HepG2 (cell line): ENCODE measurements around the gene FER1L5. TPM values are rescaled to one million over a fixed set of nuclear protein-coding genes. Genes with fewer than 3 reads are reported as not detected.

Experiments
- CENPT ChIP-seq: sonication (generic); formaldehyde crosslinking; IDR thresholded peaks from 2 replicates; pipeline ENCODE4 v1.8.0; 2022; ENCODE audit warnings: low read depth, mild to moderate bottlenecking, moderate library complexity, missing genetic modification reagents
- HOMEZ ChIP-seq: IDR thresholded peaks from 2 replicates; pipeline ENCODE4 v1.6.1; 2016; ENCODE audit warnings: low read depth
- KLF11 ChIP-seq: IDR thresholded peaks from 2 replicates; pipeline ENCODE4 v1.6.1; 2016; ENCODE audit warnings: missing compliant biosample characterization
- NCOA2 ChIP-seq: sonication (generic); formaldehyde crosslinking; IDR thresholded peaks from 2 replicates; pipeline ENCODE4 v1.8.0; 2022; ENCODE audit warnings: inconsistent platforms
- NR3C1 ChIP-seq: sonication (generic); formaldehyde crosslinking; IDR thresholded peaks from 2 replicates; pipeline ENCODE4 v1.4.0; 2020; ENCODE audit warnings: missing genetic modification reagents
- SETDB1 ChIP-seq: sonication (generic); formaldehyde crosslinking; IDR thresholded peaks from 2 replicates; pipeline ENCODE4 v1.5.1; 2020; ENCODE audit warnings: missing genetic modification reagents, mild to moderate bottlenecking, borderline replicate concordance
- ZNF235 ChIP-seq: sonication (generic); formaldehyde crosslinking; IDR thresholded peaks from 2 replicates; pipeline ENCODE4 v1.8.1; 2023; ENCODE audit warnings: mild to moderate bottlenecking, missing genetic modification reagents, borderline replicate concordance
- ZNF3 ChIP-seq: IDR thresholded peaks from 2 replicates; pipeline ENCODE4 v1.7.0; 2017; ENCODE audit warnings: inconsistent platforms
- ZNF343 ChIP-seq: sonication (generic); formaldehyde crosslinking; IDR thresholded peaks from 2 replicates; pipeline ENCODE4 v1.4.0; 2020; ENCODE audit warnings: mild to moderate bottlenecking, missing genetic modification reagents
- ZNF564 ChIP-seq: sonication (generic); formaldehyde crosslinking; IDR thresholded peaks from 2 replicates; pipeline ENCODE4 v1.8.1; 2023; ENCODE audit warnings: mild to moderate bottlenecking, missing genetic modification reagents
- ZNF609 ChIP-seq: sonication (generic); formaldehyde crosslinking; IDR thresholded peaks from 2 replicates; pipeline ENCODE4 v1.4.0; 2020; ENCODE audit warnings: mild to moderate bottlenecking, missing genetic modification reagents, borderline replicate concordance
- ZNF615 ChIP-seq: sonication (generic); formaldehyde crosslinking; IDR thresholded peaks from 2 replicates; pipeline ENCODE4 v1.5.0; 2020; ENCODE audit warnings: mild to moderate bottlenecking, missing genetic modification reagents, borderline replicate concordance
- ZNF775 ChIP-seq: sonication (generic); formaldehyde crosslinking; IDR thresholded peaks from 2 replicates; pipeline ENCODE4 v1.4.0; 2020; ENCODE audit warnings: missing genetic modification reagents, mild to moderate bottlenecking, moderate library complexity, borderline replicate concordance
- polyA plus RNA-seq, 8 experiments: library from polyadenylated mRNA; depleted of rRNA in 3 of 8; stranded (reverse) in 7 of 8; unstranded in 1 of 8; fragments of >200 nt; fragmentation: Illumina TruSeq in 4 of 8; extraction: Trizol in 4 of 8; gene quantifications; 2 replicates each; pipeline versions ENCODE4 v1.2.1 to v1.2.3, GENCODE V29; 2011 to 2016; ENCODE audit warnings: low read depth in 4 of 8, missing spikeins in 1 of 8, mixed read lengths in 1 of 8; ENCODE audit not compliant: insufficient read depth in 1 of 8
- total RNA-seq, 5 experiments: library from RNA; depleted of rRNA; stranded (reverse); fragments of >200 nt; fragmentation: Illumina TruSeq; extraction: Trizol; gene quantifications; 2 replicates each; pipeline ENCODE4 v1.2.3, GENCODE V29; 2016; ENCODE audit warnings: low read depth in 1 of 5
- TF ChIP-seq, protein P1 (sequence below): sonication (generic); formaldehyde crosslinking; IDR thresholded peaks from 2 replicates; pipeline ENCODE4 v1.5.1; 2020; ENCODE audit warnings: mild to moderate bottlenecking, missing genetic modification reagents, borderline replicate concordance
- TF ChIP-seq, protein P2 (sequence below): conservative IDR thresholded peaks from 2 replicates; pipeline ENCODE4 v1.6.1; 2018; ENCODE audit warnings: missing genetic modification reagents

FER1L5 gene
- total and polyA plus RNA-seq, 2 of the 13 experiments (the other 11 are each of a cell fraction or from before 2014, with no cell fraction given): 0.02 to 0.08 TPM

DNA sequence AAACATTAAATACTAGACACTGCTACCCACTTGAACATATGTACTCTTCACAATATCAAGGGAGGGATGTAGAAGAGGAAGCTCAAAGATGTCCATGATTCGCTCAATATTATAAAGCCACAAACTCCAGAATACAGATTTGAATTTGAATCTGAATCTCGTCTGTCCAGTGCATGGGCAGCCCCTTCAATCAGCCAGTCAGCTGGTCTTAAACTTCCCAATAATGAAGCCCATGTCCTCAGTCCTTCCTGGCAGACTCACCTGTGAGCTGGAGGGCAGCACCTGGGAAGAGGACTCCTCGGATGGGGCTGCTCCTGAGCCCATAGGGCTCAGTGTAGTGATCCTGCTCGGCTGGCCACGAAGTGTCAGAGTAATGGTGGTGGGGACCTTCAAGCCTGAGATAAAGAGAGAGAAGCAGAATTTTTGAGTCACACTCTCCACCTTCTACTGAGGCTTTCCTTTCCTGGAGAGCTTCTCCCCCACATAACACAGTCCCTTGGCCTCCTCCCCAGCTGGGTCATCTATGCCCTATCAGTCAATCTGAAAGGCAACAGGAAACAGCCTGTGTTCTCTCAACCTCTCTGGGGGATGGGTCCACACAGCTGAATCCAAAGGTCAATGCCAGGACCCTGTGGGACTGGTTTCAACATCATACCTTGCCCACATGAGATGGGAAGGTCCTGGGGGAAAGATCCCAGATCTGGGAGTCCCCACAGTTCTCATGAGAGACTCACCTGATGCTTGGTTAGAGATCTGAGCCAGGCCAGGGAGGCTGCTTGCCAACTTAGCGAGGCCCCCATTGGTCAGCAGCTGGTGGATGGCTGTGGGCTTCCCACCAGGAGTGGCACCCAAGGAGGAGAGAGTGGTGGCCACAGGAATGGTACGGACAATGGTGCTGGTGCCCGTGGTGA is 40.9 kb upstream of the FER1L5 start (continued):
- peak; percentile 93 for TF ChIP-seq ZNF609 (CRISPR knock-in tag)
- TF ChIP-seq, protein P1, sequence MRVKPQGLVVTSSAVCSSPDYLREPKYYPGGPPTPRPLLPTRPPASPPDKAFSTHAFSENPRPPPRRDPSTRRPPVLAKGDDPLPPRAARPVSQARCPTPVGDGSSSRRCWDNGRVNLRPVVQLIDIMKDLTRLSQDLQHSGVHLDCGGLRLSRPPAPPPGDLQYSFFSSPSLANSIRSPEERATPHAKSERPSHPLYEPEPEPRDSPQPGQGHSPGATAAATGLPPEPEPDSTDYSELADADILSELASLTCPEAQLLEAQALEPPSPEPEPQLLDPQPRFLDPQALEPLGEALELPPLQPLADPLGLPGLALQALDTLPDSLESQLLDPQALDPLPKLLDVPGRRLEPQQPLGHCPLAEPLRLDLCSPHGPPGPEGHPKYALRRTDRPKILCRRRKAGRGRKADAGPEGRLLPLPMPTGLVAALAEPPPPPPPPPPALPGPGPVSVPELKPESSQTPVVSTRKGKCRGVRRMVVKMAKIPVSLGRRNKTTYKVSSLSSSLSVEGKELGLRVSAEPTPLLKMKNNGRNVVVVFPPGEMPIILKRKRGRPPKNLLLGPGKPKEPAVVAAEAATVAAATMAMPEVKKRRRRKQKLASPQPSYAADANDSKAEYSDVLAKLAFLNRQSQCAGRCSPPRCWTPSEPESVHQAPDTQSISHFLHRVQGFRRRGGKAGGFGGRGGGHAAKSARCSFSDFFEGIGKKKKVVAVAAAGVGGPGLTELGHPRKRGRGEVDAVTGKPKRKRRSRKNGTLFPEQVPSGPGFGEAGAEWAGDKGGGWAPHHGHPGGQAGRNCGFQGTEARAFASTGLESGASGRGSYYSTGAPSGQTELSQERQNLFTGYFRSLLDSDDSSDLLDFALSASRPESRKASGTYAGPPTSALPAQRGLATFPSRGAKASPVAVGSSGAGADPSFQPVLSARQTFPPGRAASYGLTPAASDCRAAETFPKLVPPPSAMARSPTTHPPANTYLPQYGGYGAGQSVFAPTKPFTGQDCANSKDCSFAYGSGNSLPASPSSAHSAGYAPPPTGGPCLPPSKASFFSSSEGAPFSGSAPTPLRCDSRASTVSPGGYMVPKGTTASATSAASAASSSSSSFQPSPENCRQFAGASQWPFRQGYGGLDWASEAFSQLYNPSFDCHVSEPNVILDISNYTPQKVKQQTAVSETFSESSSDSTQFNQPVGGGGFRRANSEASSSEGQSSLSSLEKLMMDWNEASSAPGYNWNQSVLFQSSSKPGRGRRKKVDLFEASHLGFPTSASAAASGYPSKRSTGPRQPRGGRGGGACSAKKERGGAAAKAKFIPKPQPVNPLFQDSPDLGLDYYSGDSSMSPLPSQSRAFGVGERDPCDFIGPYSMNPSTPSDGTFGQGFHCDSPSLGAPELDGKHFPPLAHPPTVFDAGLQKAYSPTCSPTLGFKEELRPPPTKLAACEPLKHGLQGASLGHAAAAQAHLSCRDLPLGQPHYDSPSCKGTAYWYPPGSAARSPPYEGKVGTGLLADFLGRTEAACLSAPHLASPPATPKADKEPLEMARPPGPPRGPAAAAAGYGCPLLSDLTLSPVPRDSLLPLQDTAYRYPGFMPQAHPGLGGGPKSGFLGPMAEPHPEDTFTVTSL (CRISPR knock-in tag): peak; percentile 56; the same call in 1 of the 2 replicates
- TF ChIP-seq NCOA2: peak; percentile 91
- no peak for TF ChIP-seq SETDB1 (CRISPR knock-in tag)
- TF ChIP-seq ZNF235 (CRISPR knock-in tag): no peak
- TF ChIP-seq KLF11 (CRISPR knock-in tag): no peak
- TF ChIP-seq ZNF615 (CRISPR knock-in tag): no peak
- TF ChIP-seq NR3C1 (CRISPR knock-in tag): no peak
- TF ChIP-seq ZNF564 (CRISPR knock-in tag): no peak
- peak; percentile 66; the same call in 1 of the 2 replicates for TF ChIP-seq HOMEZ (CRISPR knock-in tag)
- TF ChIP-seq ZNF775: peak; percentile 89; the same call in 1 of the 2 replicates
- TF ChIP-seq CENPT (CRISPR knock-in tag): no peak
- no peak for TF ChIP-seq ZNF3
- TF ChIP-seq ZNF343 (CRISPR knock-in tag): no peak
- TF ChIP-seq, protein P2, sequence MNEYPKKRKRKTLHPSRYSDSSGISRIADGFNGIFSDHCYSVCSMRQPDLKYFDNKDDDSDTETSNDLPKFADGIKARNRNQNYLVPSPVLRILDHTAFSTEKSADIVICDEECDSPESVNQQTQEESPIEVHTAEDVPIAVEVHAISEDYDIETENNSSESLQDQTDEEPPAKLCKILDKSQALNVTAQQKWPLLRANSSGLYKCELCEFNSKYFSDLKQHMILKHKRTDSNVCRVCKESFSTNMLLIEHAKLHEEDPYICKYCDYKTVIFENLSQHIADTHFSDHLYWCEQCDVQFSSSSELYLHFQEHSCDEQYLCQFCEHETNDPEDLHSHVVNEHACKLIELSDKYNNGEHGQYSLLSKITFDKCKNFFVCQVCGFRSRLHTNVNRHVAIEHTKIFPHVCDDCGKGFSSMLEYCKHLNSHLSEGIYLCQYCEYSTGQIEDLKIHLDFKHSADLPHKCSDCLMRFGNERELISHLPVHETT: 0 out of 2 replicates have a peak, but pooled peaks have one; percentile 53
